ENCODE results near the gene LIN28B. TPM values are rescaled to one million over a fixed set of nuclear protein-coding genes. Genes with fewer than 3 reads are reported as not detected.

LIN28B gene
- total RNA-seq, 2 donors from 2014 or later: not detected

GRCh38 chr6:104955491-104955890, 1.4 kb upstream of the LIN28B start:
- peaks cover 0 to 37% of the 10 kb centered on the region in 2 donors for H3K27me3 ChIP-seq
- WGBS, 2 donors: 17 to 21% methylated on average over 5 of the region's 5 CpGs

GRCh38 chr6:104955927-104956730, 778 bp upstream of the LIN28B start:
- no peak overlapping the region for H3K27ac ChIP-seq
- 6 to 13% methylated on average over 16 of the region's 16 CpGs for WGBS, 2 donors
- no peak overlapping the region for H3K4me3 ChIP-seq
- no peak for TF ChIP-seq CTCF (IDR thresholded peaks at IDR 0.05)
- no peak for TF ChIP-seq POLR2A (IDR thresholded peaks at IDR 0.05)
- intact Hi-C loops (cut with DNase I): no loop called here
- no peak for DNase-seq
- peaks cover 0 to 37% of the 10 kb centered on the region in 2 donors for H3K27me3 ChIP-seq
- no peak for ATAC-seq
- H3K9me3 ChIP-seq: peaks cover 0 to 8% (median 0%) of the 10 kb centered on the region in 3 donors
- no peaks in the 10 kb centered on the region for H3K36me3 ChIP-seq (replicated peaks in 1 of 2; ENCODE audit: insufficient read depth in 1 of 2, low read depth in 2 of 2)
- peaks cover 8% of the 10 kb centered on the region for H3K4me1 ChIP-seq

More at GRCh38 chr6:104955491-104955890, 1.4 kb upstream of the LIN28B start:
- intact Hi-C loops (cut with DNase I): no loop called here
- Histone ChIP-seq H3K4me1 (peaks cover 8% of the 10 kb centered on the region), H3K9me3 (peaks cover 0 to 8% (median 0%) of the 10 kb centered on the region in 3 donors), H3K36me3 (replicated peaks in 1 of 2; ENCODE audit: insufficient read depth in 1 of 2, low read depth in 2 of 2) (no peaks in the 10 kb centered on the region), H3K27ac (no peak overlapping the region), H3K4me3 (no peak overlapping the region)
- no peak for TF ChIP-seq POLR2A (IDR thresholded peaks at IDR 0.05)
- TF ChIP-seq CTCF (IDR thresholded peaks at IDR 0.05): no peak
- ATAC-seq: no peak
- no peak for DNase-seq

GRCh38 chr6:104957301-104958177, 632 bp downstream of the LIN28B start:
- Histone ChIP-seq H3K4me3 (no peak overlapping the region), H3K4me1 (peaks cover 8% of the 10 kb centered on the region), H3K36me3 (replicated peaks in 1 of 2; ENCODE audit: insufficient read depth in 1 of 2, low read depth in 2 of 2) (no peaks in the 10 kb centered on the region), H3K27me3 (peaks cover 0 to 26% of the 10 kb centered on the region in 2 donors), H3K9me3 (peaks cover 0 to 8% (median 0%) of the 10 kb centered on the region in 3 donors), H3K27ac (no peak overlapping the region)
- ATAC-seq (no peak), DNase-seq (no peak)
- intact Hi-C loops (cut with DNase I): no loop called here
- TF ChIP-seq POLR2A (IDR thresholded peaks at IDR 0.05): no peak
- TF ChIP-seq CTCF (IDR thresholded peaks at IDR 0.05): no peak
- 7 to 11% methylated on average over 21 of the region's 21 CpGs for WGBS, 2 donors

- 8 to 14% methylated on average over 19 of the region's 19 CpGs for WGBS, 2 donors
- Histone ChIP-seq H3K36me3 (replicated peaks in 1 of 2; ENCODE audit: insufficient read depth in 1 of 2, low read depth in 2 of 2) (no peaks in the 10 kb centered on the region), H3K9me3 (peaks cover 0 to under 1% (median 0%) of the 10 kb centered on the region in 3 donors), H3K4me3 (no peak overlapping the region), H3K4me1 (peaks cover 8% of the 10 kb centered on the region), H3K27me3 (peaks cover 0 to 21% of the 10 kb centered on the region in 2 donors), H3K27ac (no peak overlapping the region)
- ATAC-seq (no peak), DNase-seq (no peak)
- TF ChIP-seq POLR2A (IDR thresholded peaks at IDR 0.05): no peak
- TF ChIP-seq CTCF (IDR thresholded peaks at IDR 0.05): no peak
- intact Hi-C loops (cut with DNase I): no loop called here
Observed at GRCh38 chr6:104958178-104959025, 1.5 kb downstream of the LIN28B start.
